HepG2 (cell line): ENCODE measurements around the gene SEZ6. TPM values are rescaled to one million over a fixed set of nuclear protein-coding genes. Genes with fewer than 3 reads are reported as not detected.

Source experiments
- ERF ChIP-seq: IDR thresholded peaks from 2 replicates; pipeline ENCODE4 v1.6.1; 2018; ENCODE audit warnings: missing biosample characterization, missing genetic modification reagents
- HDAC1 ChIP-seq: sonication (generic); formaldehyde crosslinking; IDR thresholded peaks from 2 replicates; pipeline ENCODE4 v1.5.1; 2020; ENCODE audit warnings: mild to moderate bottlenecking, missing genetic modification reagents
- MEF2D ChIP-seq: sonication (generic); formaldehyde crosslinking; IDR thresholded peaks from 2 replicates; pipeline ENCODE4 v1.5.1; 2020; ENCODE audit warnings: mild to moderate bottlenecking, missing genetic modification reagents
- NR2F1 ChIP-seq, 2 experiments: fragments of 450-650 bp in 1 of 2; formaldehyde crosslinking in 1 of 2; IDR thresholded peaks; 2 replicates each; pipeline versions ENCODE4 v1.5.0 to v1.6.1; 2016 to 2020; ENCODE audit warnings: mild to moderate bottlenecking in 1 of 2, missing compliant biosample characterization in 1 of 2, missing genetic modification reagents in 1 of 2, moderate library complexity in 1 of 2
- PAF1 ChIP-seq: IDR thresholded peaks from 2 replicates; pipeline ENCODE4 v1.6.1; 2016; ENCODE audit warnings: missing genetic modification reagents, missing compliant biosample characterization
- RXRB ChIP-seq: IDR thresholded peaks from 2 replicates; pipeline ENCODE4 v1.6.1; 2016; ENCODE audit warnings: borderline replicate concordance, missing genetic modification reagents, missing compliant biosample characterization
- TARDBP ChIP-seq: sonication (generic); formaldehyde crosslinking; IDR thresholded peaks from 2 replicates; pipeline ENCODE4 v1.8.0; 2022; ENCODE audit warnings: mild to moderate bottlenecking, missing genetic modification reagents
- XBP1 ChIP-seq: sonication (generic); formaldehyde crosslinking; IDR thresholded peaks from 2 replicates; pipeline ENCODE4 v1.5.0; 2020; ENCODE audit warnings: missing genetic modification reagents
- YY1 ChIP-seq: IDR thresholded peaks from 2 replicates; pipeline ENCODE4 v1.6.1; 2011; ENCODE audit warnings: low read length, low read depth, moderate library complexity, mild to moderate bottlenecking; ENCODE audit not compliant: insufficient read depth, insufficient replicate concordance
- ZFX ChIP-seq: sonication (generic); formaldehyde crosslinking; IDR thresholded peaks from 2 replicates; pipeline ENCODE4 v1.4.0; 2020; ENCODE audit warnings: mild to moderate bottlenecking, low read depth, missing genetic modification reagents, moderate library complexity
- ZNF280D ChIP-seq: sonication (generic); formaldehyde crosslinking; IDR thresholded peaks from 2 replicates; pipeline ENCODE4 v1.5.1; 2020; ENCODE audit warnings: mild to moderate bottlenecking, missing genetic modification reagents
- ZNF337 ChIP-seq: sonication (generic); formaldehyde crosslinking; IDR thresholded peaks from 2 replicates; pipeline ENCODE4 v1.5.1; 2020; ENCODE audit warnings: missing genetic modification reagents, low read depth, mild to moderate bottlenecking, borderline replicate concordance
- ZNF839 ChIP-seq: sonication (generic); formaldehyde crosslinking; IDR thresholded peaks from 2 replicates; pipeline ENCODE4 v1.4.0; 2020; ENCODE audit warnings: missing genetic modification reagents, mild to moderate bottlenecking, borderline replicate concordance
- ZSCAN22 ChIP-seq: sonication (generic); formaldehyde crosslinking; IDR thresholded peaks from 2 replicates; pipeline ENCODE4 v1.4.0; 2020; ENCODE audit warnings: mild to moderate bottlenecking, missing genetic modification reagents
- ZSCAN29 ChIP-seq: sonication (generic); formaldehyde crosslinking; conservative IDR thresholded peaks from 2 replicates; pipeline ENCODE4 v1.4.0; 2020; ENCODE audit warnings: mild to moderate bottlenecking, missing genetic modification reagents
- polyA plus RNA-seq, 8 experiments: library from polyadenylated mRNA; depleted of rRNA in 3 of 8; stranded (reverse) in 7 of 8; unstranded in 1 of 8; fragments of >200 nt; fragmentation: Illumina TruSeq in 4 of 8; extraction: Trizol in 4 of 8; gene quantifications; 2 replicates each; pipeline versions ENCODE4 v1.2.1 to v1.2.3, GENCODE V29; 2011 to 2016; ENCODE audit warnings: low read depth in 4 of 8, missing spikeins in 1 of 8, mixed read lengths in 1 of 8; ENCODE audit not compliant: insufficient read depth in 1 of 8
- total RNA-seq, 5 experiments: library from RNA; depleted of rRNA; stranded (reverse); fragments of >200 nt; fragmentation: Illumina TruSeq; extraction: Trizol; gene quantifications; 2 replicates each; pipeline ENCODE4 v1.2.3, GENCODE V29; 2016; ENCODE audit warnings: low read depth in 1 of 5
- TF ChIP-seq, protein P1 (sequence below): sonication (generic); formaldehyde crosslinking; IDR thresholded peaks from 2 replicates; pipeline ENCODE4 v1.5.1; 2020; ENCODE audit warnings: mild to moderate bottlenecking, missing genetic modification reagents, moderate library complexity
- TF ChIP-seq, protein P2 (sequence below): sonication (generic); formaldehyde crosslinking; IDR thresholded peaks from 2 replicates; pipeline ENCODE4 v1.4.0; 2020; ENCODE audit warnings: missing genetic modification reagents, borderline replicate concordance
- TF ChIP-seq, protein P3 (sequence below): sonication (generic); formaldehyde crosslinking; IDR thresholded peaks from 2 replicates; pipeline ENCODE4 v1.5.0; 2020; ENCODE audit warnings: mild to moderate bottlenecking, low read depth, missing genetic modification reagents, borderline replicate concordance

SEZ6 gene
- total and polyA plus RNA-seq, 2 of the 13 experiments (the other 11 are each of a cell fraction or from before 2014, with no cell fraction given): not detected

DNA sequence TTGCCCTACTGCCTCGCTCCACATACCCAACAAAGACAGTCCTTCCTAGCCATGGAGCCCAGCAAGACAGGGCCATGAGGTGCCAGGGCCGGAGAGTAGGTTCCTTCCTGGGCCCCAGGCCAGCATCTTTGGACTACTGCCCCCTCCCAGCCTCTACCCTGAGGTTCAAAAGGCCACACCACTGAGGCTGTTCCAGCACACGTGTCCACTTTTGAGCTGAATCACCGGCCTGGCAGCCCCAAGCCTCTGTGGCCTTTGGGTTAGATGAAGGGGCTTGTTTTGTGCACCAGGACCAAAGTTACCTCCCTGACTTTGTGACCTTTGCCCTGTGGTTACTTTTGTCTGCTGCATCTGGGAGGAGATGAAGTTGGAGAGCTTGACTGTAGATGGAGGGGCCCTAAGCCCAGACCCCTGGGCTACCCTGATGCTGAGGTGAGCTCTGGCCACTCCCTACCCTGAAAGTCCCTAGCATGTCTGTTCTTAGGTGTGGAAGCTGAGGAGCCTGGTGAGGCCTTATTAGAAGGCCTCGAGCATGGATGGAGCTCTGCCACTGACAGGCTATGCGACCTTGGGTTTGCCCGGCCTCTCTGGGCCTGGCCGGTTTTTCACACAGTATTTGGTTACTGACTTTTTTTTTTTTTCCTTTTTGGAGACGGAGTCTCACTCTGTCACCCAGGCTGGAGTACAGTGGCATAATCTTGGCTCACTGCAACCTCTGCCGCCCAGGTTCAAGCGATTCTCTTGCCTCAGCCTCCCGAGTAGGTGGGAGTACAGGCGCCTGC, 12.0 kb downstream of the SEZ6 start (continued):
- no peak for TF ChIP-seq XBP1 (CRISPR knock-in tag)
- TF ChIP-seq, protein P1, sequence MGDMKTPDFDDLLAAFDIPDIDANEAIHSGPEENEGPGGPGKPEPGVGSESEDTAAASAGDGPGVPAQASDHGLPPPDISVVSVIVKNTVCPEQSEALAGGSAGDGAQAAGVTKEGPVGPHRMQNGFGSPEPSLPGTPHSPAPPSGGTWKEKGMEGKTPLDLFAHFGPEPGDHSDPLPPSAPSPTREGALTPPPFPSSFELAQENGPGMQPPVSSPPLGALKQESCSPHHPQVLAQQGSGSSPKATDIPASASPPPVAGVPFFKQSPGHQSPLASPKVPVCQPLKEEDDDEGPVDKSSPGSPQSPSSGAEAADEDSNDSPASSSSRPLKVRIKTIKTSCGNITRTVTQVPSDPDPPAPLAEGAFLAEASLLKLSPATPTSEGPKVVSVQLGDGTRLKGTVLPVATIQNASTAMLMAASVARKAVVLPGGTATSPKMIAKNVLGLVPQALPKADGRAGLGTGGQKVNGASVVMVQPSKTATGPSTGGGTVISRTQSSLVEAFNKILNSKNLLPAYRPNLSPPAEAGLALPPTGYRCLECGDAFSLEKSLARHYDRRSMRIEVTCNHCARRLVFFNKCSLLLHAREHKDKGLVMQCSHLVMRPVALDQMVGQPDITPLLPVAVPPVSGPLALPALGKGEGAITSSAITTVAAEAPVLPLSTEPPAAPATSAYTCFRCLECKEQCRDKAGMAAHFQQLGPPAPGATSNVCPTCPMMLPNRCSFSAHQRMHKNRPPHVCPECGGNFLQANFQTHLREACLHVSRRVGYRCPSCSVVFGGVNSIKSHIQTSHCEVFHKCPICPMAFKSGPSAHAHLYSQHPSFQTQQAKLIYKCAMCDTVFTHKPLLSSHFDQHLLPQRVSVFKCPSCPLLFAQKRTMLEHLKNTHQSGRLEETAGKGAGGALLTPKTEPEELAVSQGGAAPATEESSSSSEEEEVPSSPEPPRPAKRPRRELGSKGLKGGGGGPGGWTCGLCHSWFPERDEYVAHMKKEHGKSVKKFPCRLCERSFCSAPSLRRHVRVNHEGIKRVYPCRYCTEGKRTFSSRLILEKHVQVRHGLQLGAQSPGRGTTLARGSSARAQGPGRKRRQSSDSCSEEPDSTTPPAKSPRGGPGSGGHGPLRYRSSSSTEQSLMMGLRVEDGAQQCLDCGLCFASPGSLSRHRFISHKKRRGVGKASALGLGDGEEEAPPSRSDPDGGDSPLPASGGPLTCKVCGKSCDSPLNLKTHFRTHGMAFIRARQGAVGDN (CRISPR knock-in tag): peak; percentile 81
- TF ChIP-seq MEF2D (CRISPR knock-in tag): 0 out of 2 replicates have a peak, but pooled peaks have one; percentile 30
- TF ChIP-seq, protein P2, sequence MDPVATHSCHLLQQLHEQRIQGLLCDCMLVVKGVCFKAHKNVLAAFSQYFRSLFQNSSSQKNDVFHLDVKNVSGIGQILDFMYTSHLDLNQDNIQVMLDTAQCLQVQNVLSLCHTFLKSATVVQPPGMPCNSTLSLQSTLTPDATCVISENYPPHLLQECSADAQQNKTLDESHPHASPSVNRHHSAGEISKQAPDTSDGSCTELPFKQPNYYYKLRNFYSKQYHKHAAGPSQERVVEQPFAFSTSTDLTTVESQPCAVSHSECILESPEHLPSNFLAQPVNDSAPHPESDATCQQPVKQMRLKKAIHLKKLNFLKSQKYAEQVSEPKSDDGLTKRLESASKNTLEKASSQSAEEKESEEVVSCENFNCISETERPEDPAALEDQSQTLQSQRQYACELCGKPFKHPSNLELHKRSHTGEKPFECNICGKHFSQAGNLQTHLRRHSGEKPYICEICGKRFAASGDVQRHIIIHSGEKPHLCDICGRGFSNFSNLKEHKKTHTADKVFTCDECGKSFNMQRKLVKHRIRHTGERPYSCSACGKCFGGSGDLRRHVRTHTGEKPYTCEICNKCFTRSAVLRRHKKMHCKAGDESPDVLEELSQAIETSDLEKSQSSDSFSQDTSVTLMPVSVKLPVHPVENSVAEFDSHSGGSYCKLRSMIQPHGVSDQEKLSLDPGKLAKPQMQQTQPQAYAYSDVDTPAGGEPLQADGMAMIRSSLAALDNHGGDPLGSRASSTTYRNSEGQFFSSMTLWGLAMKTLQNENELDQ (CRISPR knock-in tag): no peak
- TF ChIP-seq HDAC1 (CRISPR knock-in tag): 0 out of 2 replicates have a peak, but pooled peaks have one; percentile 23
- TF ChIP-seq ZNF337 (CRISPR knock-in tag): no peak
- TF ChIP-seq ZNF839 (CRISPR knock-in tag): no peak
- TF ChIP-seq ZSCAN22 (CRISPR knock-in tag): no peak
- peak; percentile 53 to 55; a peak in 2 of 4 replicates for TF ChIP-seq NR2F1 (CRISPR knock-in tag; IDR thresholded peaks at IDR 0.05)
- no peak for TF ChIP-seq TARDBP (CRISPR knock-in tag)
- peak; percentile 11; the same call in 1 of the 2 replicates for TF ChIP-seq RXRB (CRISPR knock-in tag)
- TF ChIP-seq YY1: no peak
- peak; percentile 54 for TF ChIP-seq ZFX
- no peak for TF ChIP-seq ZSCAN29
- TF ChIP-seq ZNF280D (CRISPR knock-in tag): no peak
- TF ChIP-seq, protein P3, sequence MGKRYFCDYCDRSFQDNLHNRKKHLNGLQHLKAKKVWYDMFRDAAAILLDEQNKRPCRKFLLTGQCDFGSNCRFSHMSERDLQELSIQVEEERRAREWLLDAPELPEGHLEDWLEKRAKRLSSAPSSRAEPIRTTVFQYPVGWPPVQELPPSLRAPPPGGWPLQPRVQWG (CRISPR knock-in tag): no peak
- no peak for TF ChIP-seq ERF (CRISPR knock-in tag)
- no peak for TF ChIP-seq PAF1 (CRISPR knock-in tag)
